ENCODE measurements around the gene ARL6IP1.
"Not testable (repeated sequence)": the region's sequence is repeated elsewhere in the genome, so short reads cannot be mapped to it uniquely, and the experiment has no call there.

Gene ARL6IP1

DNA sequence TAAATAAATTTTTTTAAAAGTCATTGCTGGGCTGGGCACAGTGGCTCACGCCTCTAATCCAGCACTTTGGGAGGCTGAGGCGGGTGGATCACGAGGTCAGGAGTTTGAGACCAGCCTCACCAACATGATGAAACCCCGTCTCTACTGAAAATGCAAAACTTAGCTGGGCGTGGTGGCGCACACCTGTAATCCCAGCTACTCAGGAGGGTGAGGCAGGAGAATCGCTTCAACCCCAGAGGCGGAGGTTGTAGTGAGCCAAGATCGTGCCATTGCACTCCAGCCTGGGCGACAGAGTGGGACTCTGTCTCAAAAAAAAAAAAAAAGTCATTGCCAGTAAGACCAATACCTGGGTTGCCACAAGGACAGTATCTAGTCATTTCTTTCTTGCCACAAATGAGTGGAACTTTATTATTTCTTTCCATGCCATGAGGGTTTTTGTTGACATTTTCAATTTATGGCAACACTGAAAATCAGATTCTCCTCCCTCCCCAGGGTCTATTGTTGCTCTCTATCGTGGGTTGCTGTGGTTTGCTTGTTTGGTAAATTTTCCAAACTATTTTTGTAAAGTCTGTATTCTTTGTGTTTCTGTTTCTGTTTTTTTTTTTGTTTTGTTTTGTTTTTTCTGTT is 30.9 kb downstream of the ARL6IP1 start:
- H3K4me3 ChIP-seq (ENCODE audit: low read depth, low read length); DNase-seq (ENCODE audit: low read depth): not testable (repeated sequence)

DNA sequence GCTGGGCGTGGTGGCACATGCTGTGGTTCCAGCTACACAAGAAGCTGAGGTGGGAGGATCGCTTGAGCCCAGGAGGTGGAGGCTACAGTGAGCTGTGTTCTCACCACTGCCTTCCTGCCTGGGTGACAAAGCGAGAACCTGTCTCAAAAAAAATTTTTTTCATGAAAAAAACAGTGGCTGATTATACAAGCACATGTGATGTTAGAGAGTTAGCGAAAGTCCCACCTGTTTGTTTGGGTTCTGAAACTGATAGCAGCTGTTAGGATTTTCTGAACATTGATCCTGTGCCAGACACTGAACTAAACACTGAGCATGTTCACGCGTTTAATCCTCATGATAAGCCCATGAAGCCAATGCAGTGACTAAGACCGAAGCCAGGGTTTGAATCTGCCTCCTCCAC is 34.1 kb downstream of the ARL6IP1 start:
- DNase-seq (ENCODE audit: low read depth), result not testable (repeated sequence)

DNA sequence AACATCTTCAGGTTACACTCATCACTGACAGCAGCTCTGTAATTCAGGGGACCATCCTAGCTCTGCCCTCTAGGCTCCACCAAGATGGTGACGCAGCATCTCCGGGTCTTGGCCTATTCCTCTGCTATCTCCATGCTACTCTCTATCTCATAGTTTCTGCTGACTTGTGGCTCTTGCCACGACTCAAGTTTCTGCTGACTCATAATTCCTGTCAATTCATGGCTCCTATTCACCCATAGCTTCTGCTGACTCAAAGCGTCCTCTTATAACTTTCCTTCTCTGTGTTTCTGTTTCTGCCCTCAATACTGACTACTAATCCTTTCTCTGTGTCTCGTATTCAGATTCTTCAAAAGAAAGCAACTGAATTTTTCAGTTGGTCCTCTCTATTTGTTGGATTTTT is 38.6 kb downstream of the ARL6IP1 start:
- H3K4me3 ChIP-seq (ENCODE audit: low read depth, low read length), result not testable (repeated sequence)

More for the DNA sequence above, 34.1 kb downstream of the ARL6IP1 start:
- H3K4me3 ChIP-seq (ENCODE audit: low read depth, low read length), result not testable (repeated sequence)

GRCh38 chr16:18759598-18760520 is 41.5 kb downstream of the ARL6IP1 start:
- not testable (repeated sequence) for H3K4me3 ChIP-seq (ENCODE audit: low read depth, low read length); DNase-seq (ENCODE audit: low read depth)

More for the DNA sequence above, 38.6 kb downstream of the ARL6IP1 start:
- not testable (repeated sequence) for DNase-seq (ENCODE audit: low read depth)

DNA sequence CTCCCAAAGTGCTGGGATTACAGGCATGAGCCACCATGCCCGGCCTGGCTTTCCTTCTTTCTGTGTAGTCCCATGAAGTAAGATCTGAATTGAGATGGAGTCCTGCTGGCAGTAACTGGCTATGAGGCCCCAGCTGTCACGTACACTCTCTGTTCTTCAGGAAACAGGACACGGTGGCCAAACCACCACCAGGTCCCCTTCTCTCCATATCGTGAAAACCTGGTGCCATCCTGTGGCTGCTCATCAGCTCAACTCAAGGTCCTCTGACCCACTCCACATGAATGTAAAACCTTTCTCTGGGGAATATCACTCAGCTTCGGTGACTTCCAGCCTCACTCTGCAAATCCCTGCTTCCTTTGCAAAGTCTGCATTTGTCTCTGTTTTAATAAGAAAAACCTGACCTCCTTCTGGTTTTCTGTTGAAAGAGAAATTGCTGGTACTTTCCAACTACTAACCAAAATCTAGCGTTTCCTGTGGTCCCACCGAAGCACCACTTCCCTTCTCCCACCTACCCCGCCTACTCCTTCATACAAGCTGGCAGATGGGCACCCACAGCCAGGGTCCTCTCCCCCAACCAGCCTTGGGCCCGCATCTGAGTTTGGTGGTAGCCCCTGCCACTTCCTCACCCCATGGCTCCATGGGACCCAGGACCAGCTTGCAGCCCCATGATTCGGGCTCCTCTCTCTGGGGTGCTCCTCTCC is 43.2 kb downstream of the ARL6IP1 start:
- DNase-seq (ENCODE audit: low read depth); H3K4me3 ChIP-seq (ENCODE audit: low read depth, low read length): not testable (repeated sequence)

GRCh38 chr16:18756639-18757038 is 44.7 kb downstream of the ARL6IP1 start:
- DNase-seq (ENCODE audit: low read depth); H3K4me3 ChIP-seq (ENCODE audit: low read depth, low read length): not testable (repeated sequence)

- H3K4me3 ChIP-seq (ENCODE audit: low read depth, low read length); DNase-seq (ENCODE audit: low read depth): not testable (repeated sequence)
Measured at GRCh38 chr16:18742870-18743269, 58.5 kb downstream of the ARL6IP1 start.
